Placental pericyte (primary cell): ENCODE results near the gene CD83. TPM values are rescaled to one million over a fixed set of nuclear protein-coding genes. Genes with fewer than 3 reads are reported as not detected.

ENCODE experiments used
- small RNA-seq: library from RNA; depleted of rRNA; stranded (forward); fragments of <200 nt; gene quantifications from one replicate; pipeline ENCODE3, GENCODE V24; 2012; ENCODE audit warnings: low replicate concordance
- total RNA-seq: library from RNA; depleted of rRNA; stranded (reverse); fragments of >200 nt; gene quantifications from 2 replicates; pipeline ENCODE4 v1.2.3, GENCODE V29; 2012

CD83 gene
- total RNA-seq: 0.22 and 0.43 TPM in 2 replicates

DNA sequence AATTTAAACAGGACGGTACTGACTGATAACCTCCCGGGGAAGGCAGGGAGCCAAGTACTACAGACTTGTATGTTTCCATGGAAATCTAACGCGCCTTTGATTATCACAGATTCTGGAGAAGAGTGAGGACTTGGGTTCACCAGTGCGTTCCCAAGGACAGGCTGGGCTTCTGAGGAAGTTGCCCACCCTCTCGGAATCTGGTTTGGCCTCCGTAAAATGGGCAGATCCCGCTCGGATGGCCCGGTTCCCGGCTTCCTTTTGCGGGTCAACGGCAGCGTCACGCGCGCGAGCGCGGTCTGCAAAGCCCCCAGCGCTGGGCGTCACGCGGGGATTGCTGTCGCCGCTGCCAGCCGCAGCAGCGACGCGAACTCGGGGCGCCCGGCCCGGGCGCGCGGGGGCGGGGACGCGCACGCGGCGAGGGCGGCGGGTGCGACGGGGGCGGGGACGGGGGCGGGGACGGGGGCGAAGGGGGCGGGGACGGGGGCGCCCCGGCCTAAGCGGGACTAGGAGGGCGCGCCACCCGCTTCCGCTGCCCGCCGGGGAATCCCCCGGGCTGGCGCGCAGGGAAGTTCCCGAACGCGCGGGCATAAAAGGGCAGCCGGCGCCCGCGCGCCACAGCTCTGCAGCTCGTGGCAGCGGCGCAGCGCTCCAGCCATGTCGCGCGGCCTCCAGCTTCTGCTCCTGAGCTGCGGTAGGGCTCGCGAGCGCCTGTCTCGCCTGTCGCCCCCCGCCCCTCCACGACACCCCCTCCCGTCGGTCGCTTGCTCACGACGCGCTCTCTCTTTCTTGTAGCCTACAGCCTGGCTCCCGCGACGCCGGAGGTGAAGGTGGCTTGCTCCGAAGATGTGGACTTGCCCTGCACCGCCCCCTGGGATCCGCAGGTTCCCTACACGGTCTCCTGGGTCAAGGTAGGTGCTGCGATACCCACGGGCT lies at the start of gene CD83:
TSS of gene CD83 (plus strand) at position 615 of the 933 bp plus-strand sequence. CDS start at position 655, 40 bp downstream.

Small RNAs within 50 kb of the gene (small RNA-seq; reads per million reads assigned to genes)
- not detected for gene RNU7-133P

Other genes starting within 250 kb of the CD83 start
- gene RNF182, start 192.8 kb upstream of the CD83 start, total RNA-seq: under 0.01 and 2.3 TPM in 2 replicates